ENCODE data around the gene CAPN13. TPM values are rescaled to one million over a fixed set of nuclear protein-coding genes. Genes with fewer than 3 reads are reported as not detected.

Gene CAPN13
- total and polyA plus RNA-seq, 4 donors: 0.13 to 0.42 TPM; not detected in 2

DNA sequence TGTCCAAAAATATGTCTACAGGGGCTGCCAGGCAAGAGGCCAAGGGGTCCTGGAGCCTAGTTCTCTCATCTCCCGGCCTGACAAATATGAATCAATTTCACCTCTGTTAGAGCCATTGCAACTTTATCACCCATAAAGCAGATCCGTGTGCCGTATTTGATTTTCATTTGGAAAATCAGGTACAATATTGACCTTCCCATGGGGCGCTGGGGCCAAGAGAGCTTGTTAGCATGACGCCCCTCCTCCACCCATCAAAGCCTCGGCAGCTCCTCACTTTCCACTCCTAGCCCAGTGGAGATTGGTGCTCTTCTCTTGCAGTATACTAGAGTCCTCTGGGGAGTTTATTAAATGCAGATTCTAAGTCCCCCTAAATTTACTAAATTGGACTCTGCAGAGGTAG, 96.8 kb downstream of the CAPN13 start:
- H3K36me3 ChIP-seq (ENCODE audit: control insufficient read depth in 4 of 4, insufficient read depth in 3 of 4, low read depth in 1 of 4, low read length in 3 of 4): no peaks in the 10 kb centered on the region
- H3K27ac ChIP-seq (ENCODE audit: low read depth in 1 of 2, low read length in 2 of 2): no peak overlapping the region
- TF ChIP-seq RAD21 (IDR thresholded peaks at IDR 0.05): no peak
- TF ChIP-seq, protein P1, sequence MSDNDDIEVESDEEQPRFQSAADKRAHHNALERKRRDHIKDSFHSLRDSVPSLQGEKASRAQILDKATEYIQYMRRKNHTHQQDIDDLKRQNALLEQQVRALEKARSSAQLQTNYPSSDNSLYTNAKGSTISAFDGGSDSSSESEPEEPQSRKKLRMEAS (IDR thresholded peaks at IDR 0.05): no peak
- no peaks in the 10 kb centered on the region for H3K4me1 ChIP-seq (ENCODE audit: control insufficient read depth in 4 of 4, insufficient read depth in 4 of 4, low read length in 3 of 4)
- H3K4me3 ChIP-seq (ENCODE audit: low read depth in 1 of 3, low read length in 3 of 3): no peak overlapping the region
- H3K9ac ChIP-seq (ENCODE audit: low read depth in 1 of 2, low read length in 2 of 2): no peak overlapping the region
- 88% methylated on average over 6 of the region's 6 CpGs for WGBS
- no peaks in the 10 kb centered on the region for H3K9me3 ChIP-seq (ENCODE audit: control insufficient read depth in 4 of 4, low read length in 3 of 4)
- no peaks in the 10 kb centered on the region for H3K27me3 ChIP-seq (ENCODE audit: control insufficient read depth in 4 of 4, insufficient read depth in 4 of 4, low read length in 3 of 4)
- peak; percentile 17 for DNase-seq (ENCODE audit: low spot score)

DNA sequence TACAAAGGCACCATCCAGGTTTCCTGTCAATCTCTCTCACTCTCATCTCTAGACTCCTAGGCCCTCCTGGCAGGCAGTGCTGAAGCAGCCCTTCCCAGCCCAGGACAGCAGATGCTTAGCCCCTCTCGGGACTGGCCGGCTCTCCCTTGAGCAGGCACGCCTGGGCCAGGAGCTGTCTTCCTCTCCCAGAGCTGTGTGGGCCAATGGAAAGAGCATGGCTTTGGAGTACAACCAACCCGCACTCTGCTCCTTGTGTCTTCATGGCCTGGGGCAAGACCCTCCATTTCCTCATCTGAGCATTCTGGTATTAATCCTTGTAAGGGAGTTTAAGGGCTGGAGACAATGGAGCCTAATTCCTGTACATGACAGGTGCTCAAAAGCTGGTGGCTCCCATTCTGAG, 97.2 kb downstream of the CAPN13 start:
- no peak overlapping the region for H3K27ac ChIP-seq (ENCODE audit: low read depth in 1 of 2, low read length in 2 of 2)
- TF ChIP-seq SP1 (IDR thresholded peaks at IDR 0.05) (no peak), FOXA1 (IDR thresholded peaks at IDR 0.05) (no peak), JUND (IDR thresholded peaks at IDR 0.05) (no peak), EGR1 (IDR thresholded peaks at IDR 0.05; ENCODE audit: low read depth in 2 of 2) (no peak)
- TF ChIP-seq, protein P2, sequence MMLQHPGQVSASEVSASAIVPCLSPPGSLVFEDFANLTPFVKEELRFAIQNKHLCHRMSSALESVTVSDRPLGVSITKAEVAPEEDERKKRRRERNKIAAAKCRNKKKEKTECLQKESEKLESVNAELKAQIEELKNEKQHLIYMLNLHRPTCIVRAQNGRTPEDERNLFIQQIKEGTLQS (IDR thresholded peaks at IDR 0.05): no peak
- WGBS: 93% methylated on average over 4 of the region's 4 CpGs
- H3K4me3 ChIP-seq (ENCODE audit: low read depth in 1 of 3, low read length in 3 of 3): no peak overlapping the region
- no peaks in the 10 kb centered on the region for H3K36me3 ChIP-seq (ENCODE audit: control insufficient read depth in 4 of 4, insufficient read depth in 3 of 4, low read depth in 1 of 4, low read length in 3 of 4)
- H3K9me3 ChIP-seq (ENCODE audit: control insufficient read depth in 4 of 4, low read length in 3 of 4): no peaks in the 10 kb centered on the region
- peak; percentile 30 for DNase-seq (ENCODE audit: low spot score)
- H3K9ac ChIP-seq (ENCODE audit: low read depth in 1 of 2, low read length in 2 of 2): no peak overlapping the region
- H3K27me3 ChIP-seq (ENCODE audit: control insufficient read depth in 4 of 4, insufficient read depth in 4 of 4, low read length in 3 of 4): no peaks in the 10 kb centered on the region
- no peaks in the 10 kb centered on the region for H3K4me1 ChIP-seq (ENCODE audit: control insufficient read depth in 4 of 4, insufficient read depth in 4 of 4, low read length in 3 of 4)

DNA sequence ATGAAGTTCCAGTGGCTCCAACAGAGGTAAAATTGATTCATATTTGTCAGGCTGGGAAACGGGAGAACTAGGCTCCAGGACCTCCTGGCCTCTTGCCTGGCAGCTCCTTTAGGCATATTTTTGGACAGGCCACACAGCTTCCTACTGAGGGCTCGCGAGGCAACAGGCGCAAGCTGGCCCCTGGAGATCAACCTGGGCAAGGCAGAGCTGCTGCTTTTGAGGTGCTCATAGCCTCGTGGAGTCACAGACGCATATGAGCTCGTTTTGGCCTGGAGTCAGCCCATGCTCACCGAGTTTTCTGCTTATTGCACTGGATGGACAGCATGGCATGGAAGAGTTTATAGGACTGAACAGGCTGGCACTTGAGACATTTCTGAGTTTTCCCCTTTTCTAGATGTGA, 97.7 kb downstream of the CAPN13 start:
- H3K27me3 ChIP-seq (ENCODE audit: control insufficient read depth in 4 of 4, insufficient read depth in 4 of 4, low read length in 3 of 4): no peaks in the 10 kb centered on the region
- H3K27ac ChIP-seq (ENCODE audit: low read depth in 1 of 2, low read length in 2 of 2): no peak overlapping the region
- peak; percentile 27 for DNase-seq (ENCODE audit: low spot score)
- 85% methylated on average over 8 of the region's 8 CpGs for WGBS
- H3K4me1 ChIP-seq (ENCODE audit: control insufficient read depth in 4 of 4, insufficient read depth in 4 of 4, low read length in 3 of 4): no peaks in the 10 kb centered on the region
- TF ChIP-seq, protein P3, sequence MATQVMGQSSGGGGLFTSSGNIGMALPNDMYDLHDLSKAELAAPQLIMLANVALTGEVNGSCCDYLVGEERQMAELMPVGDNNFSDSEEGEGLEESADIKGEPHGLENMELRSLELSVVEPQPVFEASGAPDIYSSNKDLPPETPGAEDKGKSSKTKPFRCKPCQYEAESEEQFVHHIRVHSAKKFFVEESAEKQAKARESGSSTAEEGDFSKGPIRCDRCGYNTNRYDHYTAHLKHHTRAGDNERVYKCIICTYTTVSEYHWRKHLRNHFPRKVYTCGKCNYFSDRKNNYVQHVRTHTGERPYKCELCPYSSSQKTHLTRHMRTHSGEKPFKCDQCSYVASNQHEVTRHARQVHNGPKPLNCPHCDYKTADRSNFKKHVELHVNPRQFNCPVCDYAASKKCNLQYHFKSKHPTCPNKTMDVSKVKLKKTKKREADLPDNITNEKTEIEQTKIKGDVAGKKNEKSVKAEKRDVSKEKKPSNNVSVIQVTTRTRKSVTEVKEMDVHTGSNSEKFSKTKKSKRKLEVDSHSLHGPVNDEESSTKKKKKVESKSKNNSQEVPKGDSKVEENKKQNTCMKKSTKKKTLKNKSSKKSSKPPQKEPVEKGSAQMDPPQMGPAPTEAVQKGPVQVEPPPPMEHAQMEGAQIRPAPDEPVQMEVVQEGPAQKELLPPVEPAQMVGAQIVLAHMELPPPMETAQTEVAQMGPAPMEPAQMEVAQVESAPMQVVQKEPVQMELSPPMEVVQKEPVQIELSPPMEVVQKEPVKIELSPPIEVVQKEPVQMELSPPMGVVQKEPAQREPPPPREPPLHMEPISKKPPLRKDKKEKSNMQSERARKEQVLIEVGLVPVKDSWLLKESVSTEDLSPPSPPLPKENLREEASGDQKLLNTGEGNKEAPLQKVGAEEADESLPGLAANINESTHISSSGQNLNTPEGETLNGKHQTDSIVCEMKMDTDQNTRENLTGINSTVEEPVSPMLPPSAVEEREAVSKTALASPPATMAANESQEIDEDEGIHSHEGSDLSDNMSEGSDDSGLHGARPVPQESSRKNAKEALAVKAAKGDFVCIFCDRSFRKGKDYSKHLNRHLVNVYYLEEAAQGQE (IDR thresholded peaks at IDR 0.05): no peak
- TF ChIP-seq, protein P2 (IDR thresholded peaks at IDR 0.05): no peak
- TF ChIP-seq HNF4A (conservative IDR thresholded peaks at IDR 0.05) (no peak), RXRA (IDR thresholded peaks at IDR 0.05) (no peak), TAF1 (conservative IDR thresholded peaks at IDR 0.05) (no peak), FOXA2 (IDR thresholded peaks at IDR 0.05) (no peak), FOXA1 (IDR thresholded peaks at IDR 0.05) (no peak), HNF4G (IDR thresholded peaks at IDR 0.05) (no peak), NR2F2 (IDR thresholded peaks at IDR 0.05) (no peak), EGR1 (IDR thresholded peaks at IDR 0.05; ENCODE audit: low read depth in 2 of 2) (no peak), SP1 (IDR thresholded peaks at IDR 0.05) (no peak), JUND (IDR thresholded peaks at IDR 0.05) (no peak), GABPA (IDR thresholded peaks at IDR 0.05 in 1 of 2, conservative IDR thresholded peaks at IDR 0.05 in 1 of 2) (no peak), RAD21 (IDR thresholded peaks at IDR 0.05) (no peak)
- TF ChIP-seq, protein P1 (IDR thresholded peaks at IDR 0.05): no peak
- TF ChIP-seq, protein P4, sequence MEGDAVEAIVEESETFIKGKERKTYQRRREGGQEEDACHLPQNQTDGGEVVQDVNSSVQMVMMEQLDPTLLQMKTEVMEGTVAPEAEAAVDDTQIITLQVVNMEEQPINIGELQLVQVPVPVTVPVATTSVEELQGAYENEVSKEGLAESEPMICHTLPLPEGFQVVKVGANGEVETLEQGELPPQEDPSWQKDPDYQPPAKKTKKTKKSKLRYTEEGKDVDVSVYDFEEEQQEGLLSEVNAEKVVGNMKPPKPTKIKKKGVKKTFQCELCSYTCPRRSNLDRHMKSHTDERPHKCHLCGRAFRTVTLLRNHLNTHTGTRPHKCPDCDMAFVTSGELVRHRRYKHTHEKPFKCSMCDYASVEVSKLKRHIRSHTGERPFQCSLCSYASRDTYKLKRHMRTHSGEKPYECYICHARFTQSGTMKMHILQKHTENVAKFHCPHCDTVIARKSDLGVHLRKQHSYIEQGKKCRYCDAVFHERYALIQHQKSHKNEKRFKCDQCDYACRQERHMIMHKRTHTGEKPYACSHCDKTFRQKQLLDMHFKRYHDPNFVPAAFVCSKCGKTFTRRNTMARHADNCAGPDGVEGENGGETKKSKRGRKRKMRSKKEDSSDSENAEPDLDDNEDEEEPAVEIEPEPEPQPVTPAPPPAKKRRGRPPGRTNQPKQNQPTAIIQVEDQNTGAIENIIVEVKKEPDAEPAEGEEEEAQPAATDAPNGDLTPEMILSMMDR (IDR thresholded peaks at IDR 0.05; ENCODE audit: low read depth, low read length, missing input control): no peak
- TF ChIP-seq, protein P5, sequence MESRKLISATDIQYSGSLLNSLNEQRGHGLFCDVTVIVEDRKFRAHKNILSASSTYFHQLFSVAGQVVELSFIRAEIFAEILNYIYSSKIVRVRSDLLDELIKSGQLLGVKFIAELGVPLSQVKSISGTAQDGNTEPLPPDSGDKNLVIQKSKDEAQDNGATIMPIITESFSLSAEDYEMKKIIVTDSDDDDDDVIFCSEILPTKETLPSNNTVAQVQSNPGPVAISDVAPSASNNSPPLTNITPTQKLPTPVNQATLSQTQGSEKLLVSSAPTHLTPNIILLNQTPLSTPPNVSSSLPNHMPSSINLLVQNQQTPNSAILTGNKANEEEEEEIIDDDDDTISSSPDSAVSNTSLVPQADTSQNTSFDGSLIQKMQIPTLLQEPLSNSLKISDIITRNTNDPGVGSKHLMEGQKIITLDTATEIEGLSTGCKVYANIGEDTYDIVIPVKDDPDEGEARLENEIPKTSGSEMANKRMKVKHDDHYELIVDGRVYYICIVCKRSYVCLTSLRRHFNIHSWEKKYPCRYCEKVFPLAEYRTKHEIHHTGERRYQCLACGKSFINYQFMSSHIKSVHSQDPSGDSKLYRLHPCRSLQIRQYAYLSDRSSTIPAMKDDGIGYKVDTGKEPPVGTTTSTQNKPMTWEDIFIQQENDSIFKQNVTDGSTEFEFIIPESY (IDR thresholded peaks at IDR 0.05): no peak
- no peak overlapping the region for H3K9ac ChIP-seq (ENCODE audit: low read depth in 1 of 2, low read length in 2 of 2)
- no peaks in the 10 kb centered on the region for H3K9me3 ChIP-seq (ENCODE audit: control insufficient read depth in 4 of 4, low read length in 3 of 4)
- no peak overlapping the region for H3K4me3 ChIP-seq (ENCODE audit: low read depth in 1 of 3, low read length in 3 of 3)
- no peaks in the 10 kb centered on the region for H3K36me3 ChIP-seq (ENCODE audit: control insufficient read depth in 4 of 4, insufficient read depth in 3 of 4, low read depth in 1 of 4, low read length in 3 of 4)
